ENCODE data around the gene LAS1L. TPM values are rescaled to one million over a fixed set of nuclear protein-coding genes. Genes with fewer than 3 reads are reported as not detected.

The LAS1L gene
- total and polyA plus RNA-seq, 8 donors = 1.4 to 23.7 (median 18.8) TPM

DNA sequence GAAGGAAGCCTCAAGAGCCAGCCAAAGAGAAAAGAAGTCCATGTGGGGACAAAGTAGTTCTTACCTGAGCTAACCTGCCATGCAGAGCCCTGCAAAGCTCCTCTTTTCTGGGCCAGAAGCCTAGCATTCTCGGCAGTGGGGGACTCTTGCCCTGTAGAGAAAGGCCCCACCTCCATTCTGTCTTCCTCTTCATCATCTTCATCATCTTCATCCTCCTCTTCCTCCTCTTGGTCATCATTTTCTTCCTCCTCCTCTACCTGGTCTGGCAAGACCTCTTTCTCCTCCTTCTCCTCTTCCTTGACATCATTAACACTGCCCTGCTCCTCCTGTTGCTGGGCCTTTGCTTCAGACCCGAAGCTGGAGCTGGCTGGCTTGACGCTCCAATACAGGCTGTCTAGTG, 16.7 kb downstream of the LAS1L start:
- WGBS, 5 donors = 78 to 96% (median 92%) methylated on average over 3 of the region's 3 CpGs
- Histone ChIP-seq H3K4me1 (no peaks in the 10 kb centered on the region), H3K27me3 (no peaks in the 10 kb centered on the region), H3K4me3 (no peak overlapping the region), H3K27ac (no peak overlapping the region), H3K9me3 (no peaks in the 10 kb centered on the region), H3K36me3 (peaks cover 4 to 74% (median 69%) of the 10 kb centered on the region in 4 donors)
- DNase-seq = no peak
- intact Hi-C loops (cut with DNase I; ENCODE audit: low total_unique reads) = no loop called here
- TF ChIP-seq POLR2AphosphoS5 (IDR thresholded peaks at IDR 0.05) (no peak), POLR2A (IDR thresholded peaks at IDR 0.05) (no peak), EP300 (IDR thresholded peaks at IDR 0.05) (no peak)

DNA sequence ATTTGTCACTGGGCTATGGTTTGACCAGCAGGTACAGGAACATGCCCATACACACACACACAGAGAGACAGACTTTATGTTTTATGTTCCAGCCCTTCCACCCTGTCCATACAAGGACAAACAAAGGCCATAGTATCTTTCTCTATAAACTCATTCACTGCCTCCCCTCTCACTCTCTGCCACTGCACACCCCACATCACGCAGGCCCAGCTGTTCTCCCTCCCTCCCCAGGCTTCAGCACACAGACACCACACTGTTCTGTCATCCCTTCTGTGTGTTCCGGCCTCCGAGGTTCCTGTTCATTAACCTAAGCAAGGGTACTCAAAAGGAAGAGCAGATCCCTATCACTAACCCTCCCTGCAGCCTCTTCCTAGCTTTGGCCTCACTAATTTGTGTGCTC, 17.8 kb downstream of the LAS1L start:
- no peaks in the 10 kb centered on the region for H3K4me1 ChIP-seq
- WGBS, 5 donors = 78 to 100% (median 86%) methylated on average over 3 of the region's 3 CpGs

DNA sequence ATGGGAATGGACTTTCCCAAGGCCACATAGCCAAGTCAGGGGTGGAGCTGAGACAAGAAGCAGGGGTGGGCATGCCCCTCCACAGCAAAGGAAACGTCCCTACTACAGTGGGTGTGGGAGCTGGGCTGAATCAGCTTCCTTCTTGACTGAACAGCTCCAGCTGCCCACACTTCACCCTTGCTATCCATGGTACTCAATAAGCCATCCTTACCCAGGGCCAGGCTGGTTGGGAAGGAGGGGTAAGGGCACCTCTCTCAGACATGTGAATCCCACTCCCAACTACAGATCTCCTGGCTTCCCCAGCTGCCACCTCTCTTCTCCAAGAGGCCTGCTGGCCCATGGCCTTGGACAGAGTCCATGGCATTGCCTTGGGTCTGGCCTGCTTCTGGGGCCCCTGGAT, 21.0 kb downstream of the LAS1L start:
- no peak overlapping the region for H3K4me3 ChIP-seq
- no peaks in the 10 kb centered on the region for H3K27me3 ChIP-seq
- H3K4me1 ChIP-seq = no peaks in the 10 kb centered on the region
- no peak for DNase-seq
- TF ChIP-seq EP300 (IDR thresholded peaks at IDR 0.05) = no peak
- intact Hi-C loops (cut with DNase I; ENCODE audit: low total_unique reads) = no loop called here
- WGBS, 5 donors = 19 to 45% (median 38%) methylated on average over 1 of the region's 1 CpG
- H3K36me3 ChIP-seq = peaks cover 0 to 63% (median 52%) of the 10 kb centered on the region in 4 donors
- H3K9me3 ChIP-seq = no peaks in the 10 kb centered on the region
- no peak overlapping the region for H3K27ac ChIP-seq

More for the DNA sequence above, 17.8 kb downstream of the LAS1L start:
- no peak for DNase-seq
- no peak overlapping the region for H3K4me3 ChIP-seq
- no peaks in the 10 kb centered on the region for H3K9me3 ChIP-seq
- H3K36me3 ChIP-seq = peaks cover 4 to 74% (median 69%) of the 10 kb centered on the region in 4 donors
- no peak overlapping the region for H3K27ac ChIP-seq
- intact Hi-C loops (cut with DNase I; ENCODE audit: low total_unique reads) = no loop called here
- no peaks in the 10 kb centered on the region for H3K27me3 ChIP-seq
- TF ChIP-seq POLR2A (IDR thresholded peaks at IDR 0.05) (no peak), POLR2AphosphoS5 (IDR thresholded peaks at IDR 0.05) (no peak), EP300 (IDR thresholded peaks at IDR 0.05) (no peak)
- TF ChIP-seq, protein P1, sequence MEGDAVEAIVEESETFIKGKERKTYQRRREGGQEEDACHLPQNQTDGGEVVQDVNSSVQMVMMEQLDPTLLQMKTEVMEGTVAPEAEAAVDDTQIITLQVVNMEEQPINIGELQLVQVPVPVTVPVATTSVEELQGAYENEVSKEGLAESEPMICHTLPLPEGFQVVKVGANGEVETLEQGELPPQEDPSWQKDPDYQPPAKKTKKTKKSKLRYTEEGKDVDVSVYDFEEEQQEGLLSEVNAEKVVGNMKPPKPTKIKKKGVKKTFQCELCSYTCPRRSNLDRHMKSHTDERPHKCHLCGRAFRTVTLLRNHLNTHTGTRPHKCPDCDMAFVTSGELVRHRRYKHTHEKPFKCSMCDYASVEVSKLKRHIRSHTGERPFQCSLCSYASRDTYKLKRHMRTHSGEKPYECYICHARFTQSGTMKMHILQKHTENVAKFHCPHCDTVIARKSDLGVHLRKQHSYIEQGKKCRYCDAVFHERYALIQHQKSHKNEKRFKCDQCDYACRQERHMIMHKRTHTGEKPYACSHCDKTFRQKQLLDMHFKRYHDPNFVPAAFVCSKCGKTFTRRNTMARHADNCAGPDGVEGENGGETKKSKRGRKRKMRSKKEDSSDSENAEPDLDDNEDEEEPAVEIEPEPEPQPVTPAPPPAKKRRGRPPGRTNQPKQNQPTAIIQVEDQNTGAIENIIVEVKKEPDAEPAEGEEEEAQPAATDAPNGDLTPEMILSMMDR (IDR thresholded peaks at IDR 0.05) = no peak

- no peak for DNase-seq
- intact Hi-C loops (cut with DNase I; ENCODE audit: low total_unique reads) = no loop called here
- TF ChIP-seq, protein P1 (IDR thresholded peaks at IDR 0.05) = no peak
- no peak for TF ChIP-seq EP300 (IDR thresholded peaks at IDR 0.05)
- TF ChIP-seq POLR2AphosphoS5 (IDR thresholded peaks at IDR 0.05) = no peak
- peaks cover 0 to 56% (median 38%) of the 10 kb centered on the region in 4 donors for H3K36me3 ChIP-seq
- no peak overlapping the region for H3K4me3 ChIP-seq
- H3K27me3 ChIP-seq = no peaks in the 10 kb centered on the region
- H3K27ac ChIP-seq = no peak overlapping the region
- 70 to 100% (median 93%) methylated on average over 4 of the region's 4 CpGs for WGBS, 5 donors
- H3K4me1 ChIP-seq = no peaks in the 10 kb centered on the region
- H3K9me3 ChIP-seq = no peaks in the 10 kb centered on the region
These were observed 25.2 kb downstream of the LAS1L start for GRCh38 chrX:65509400-65509799.

DNA sequence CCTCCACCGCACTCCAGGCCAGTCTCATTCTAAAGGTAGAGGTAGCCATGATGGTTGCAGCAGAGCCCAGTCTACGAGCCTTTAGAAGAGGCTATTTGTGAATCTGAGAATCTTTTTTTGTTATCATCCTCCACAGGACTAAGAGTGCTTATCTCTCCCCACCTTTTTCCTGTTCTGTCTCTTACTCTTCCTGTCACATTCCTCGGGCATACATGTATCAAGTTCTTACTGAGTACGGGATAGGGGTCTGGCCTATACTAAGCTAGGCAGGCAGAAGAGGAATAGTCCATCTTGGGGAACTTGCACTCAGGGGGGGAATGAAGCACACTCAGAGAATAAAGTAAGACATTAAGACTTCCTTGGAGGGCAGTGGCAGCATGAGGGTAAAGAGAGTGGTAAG, 25.7 kb downstream of the LAS1L start:
- DNase-seq = no peak
- peaks cover 0 to 50% (median 32%) of the 10 kb centered on the region in 4 donors for H3K36me3 ChIP-seq
- 76 to 87% (median 81%) methylated on average over 4 of the region's 4 CpGs for WGBS, 5 donors
- H3K4me3 ChIP-seq = no peak overlapping the region
- no peaks in the 10 kb centered on the region for H3K27me3 ChIP-seq
- intact Hi-C loops (cut with DNase I; ENCODE audit: low total_unique reads) = no loop called here
- H3K4me1 ChIP-seq = no peaks in the 10 kb centered on the region
- no peak overlapping the region for H3K27ac ChIP-seq
- no peaks in the 10 kb centered on the region for H3K9me3 ChIP-seq
- TF ChIP-seq POLR2A (IDR thresholded peaks at IDR 0.05) = no peak
- TF ChIP-seq, protein P1 (IDR thresholded peaks at IDR 0.05) = no peak
- no peak for TF ChIP-seq POLR2AphosphoS5 (IDR thresholded peaks at IDR 0.05)
